Keratinocyte (primary cell): Measurements from ENCODE around the gene RELL1. TPM values are rescaled to one million over a fixed set of nuclear protein-coding genes. Genes with fewer than 3 reads are reported as not detected.

ENCODE experiments used
- DNase-seq: peaks from one replicate; pipeline ENCODE4 v3.0.0-alpha.2; 2011; ENCODE audit warnings: low read depth, missing footprints, low spot score
- FAIRE-seq: peaks from 2 replicates; lab custom pipeline; 2011; peaks lifted over from hg19 to GRCh38; lab: Jason Lieb, UNC
- H2AFZ ChIP-seq: 2 replicates; pipeline ENCODE4 v1.6.0; 2012; ENCODE audit warnings: low read length, control low read depth, inconsistent platforms; ENCODE audit not compliant: control insufficient read depth
- H3K27ac ChIP-seq: 2 replicates; pipeline ENCODE4 v1.5.1; 2011; ENCODE audit warnings: low read length; ENCODE audit not compliant: control insufficient read depth, insufficient read depth
- H3K27me3 ChIP-seq: 3 replicates; pipeline ENCODE4 v1.6.0; 2011; ENCODE audit warnings: low read length; ENCODE audit not compliant: control insufficient read depth, insufficient read depth; ENCODE audit errors: extremely low read depth
- H3K36me3 ChIP-seq, 2 experiments: 2 replicates in 1 of 2; 3 replicates in 1 of 2; pipeline ENCODE4 v1.5.1; 2011; ENCODE audit warnings: low read length in 2 of 2, mild to moderate bottlenecking in 1 of 2; ENCODE audit not compliant: control insufficient read depth in 2 of 2, insufficient read depth in 2 of 2; ENCODE audit errors: extremely low read depth in 1 of 2
- H3K4me1 ChIP-seq: 3 replicates; pipeline ENCODE4 v1.5.1; 2011; ENCODE audit warnings: low read length; ENCODE audit not compliant: control insufficient read depth, insufficient read depth; ENCODE audit errors: extremely low read depth
- H3K4me2 ChIP-seq: 3 replicates; pipeline ENCODE4 v1.6.0; 2011; ENCODE audit warnings: low read depth, low read length; ENCODE audit not compliant: control insufficient read depth, insufficient read depth; ENCODE audit errors: extremely low read depth
- H3K4me3 ChIP-seq, 3 experiments: fragments of 200-600 bp in 1 of 3; sonication (generic) in 1 of 3; 2 replicates in 2 of 3; 3 replicates in 1 of 3; pipeline ENCODE4 v1.5.1; 2011 to 2016; ENCODE audit warnings: low read length in 3 of 3, mild to moderate bottlenecking in 3 of 3, control low read depth in 2 of 3, inconsistent platforms in 1 of 3, low read depth in 1 of 3, mixed read lengths in 1 of 3, mixed run types in 1 of 3, moderate library complexity in 1 of 3; ENCODE audit not compliant: control insufficient read depth in 2 of 3, insufficient read depth in 2 of 3; ENCODE audit errors: extremely low read depth in 1 of 3
- H3K79me2 ChIP-seq: 2 replicates; pipeline ENCODE4 v1.6.0; 2012; ENCODE audit warnings: low read length; ENCODE audit not compliant: control insufficient read depth, insufficient read depth
- H3K9ac ChIP-seq: 3 replicates; pipeline ENCODE4 v1.6.0; 2011; ENCODE audit warnings: low read length; ENCODE audit not compliant: control insufficient read depth, insufficient read depth; ENCODE audit errors: extremely low read depth
- H3K9me1 ChIP-seq: 3 replicates; pipeline ENCODE4 v1.6.0; 2011; ENCODE audit warnings: low read length; ENCODE audit not compliant: control insufficient read depth, insufficient read depth; ENCODE audit errors: extremely low read depth
- H3K9me3 ChIP-seq: 2 replicates; pipeline ENCODE4 v1.5.1; 2012; ENCODE audit warnings: low read depth, low read length; ENCODE audit not compliant: control insufficient read depth
- H4K20me1 ChIP-seq: 3 replicates; pipeline ENCODE4 v1.6.0; 2011; ENCODE audit warnings: low read length; ENCODE audit not compliant: control insufficient read depth, insufficient read depth; ENCODE audit errors: extremely low read depth
- CTCF ChIP-seq, 3 experiments: IDR thresholded peaks in 1 of 3; conservative IDR thresholded peaks in 1 of 3; optimal IDR thresholded peaks in 1 of 3; 2 replicates in 2 of 3; 3 replicates in 1 of 3; pipeline versions ENCODE3 to v1.5.1; 2011; ENCODE audit warnings: low read length in 3 of 3, mild to moderate bottlenecking in 3 of 3, moderate library complexity in 2 of 3, control low read depth in 1 of 3, inconsistent platforms in 1 of 3; ENCODE audit not compliant: insufficient read depth in 2 of 3; ENCODE audit errors: extremely low read depth in 1 of 3
- EZH2 ChIP-seq: IDR thresholded peaks from one replicate; pipeline ENCODE4 v1.6.1; 2012; ENCODE audit warnings: inconsistent platforms, mild to moderate bottlenecking, low read length, moderate library complexity
- dilution Hi-C: fragments of 300-500 bp; cut with MboI; formaldehyde crosslinking; loops from one replicate; pipeline ENCODE4 v1.7.0; 2020; ENCODE audit warnings: low sequenced_read_pairs; ENCODE audit not compliant: extremely low pct_ligation_motif_present
- polyA plus RNA-seq, 5 experiments: library from polyadenylated mRNA; depleted of rRNA in 3 of 5; stranded (reverse) in 3 of 5; stranded (forward) in 1 of 5; unstranded in 1 of 5; fragments of >200 nt; gene quantifications; 1 replicate in 1 of 5; 2 replicates in 3 of 5; 3 replicates in 1 of 5; pipeline versions ENCODE4 v1.2.1 to v1.2.3, GENCODE V29; 2011 to 2012; ENCODE audit warnings: missing spikeins in 2 of 5, low read depth in 1 of 5, low replicate concordance in 1 of 5

The RELL1 gene
- polyA plus RNA-seq, 1 donor (not counting 4 experiments of a cell fraction or from before 2014, with no cell fraction given) = 9.3 TPM

- Histone ChIP-seq H3K36me3 (no peaks in the 10 kb centered on the region), H3K9me3 (no peaks in the 10 kb centered on the region), H3K4me1 (peaks cover 7% of the 10 kb centered on the region), H3K4me3 (no peak overlapping the region), H3K4me2 (no peak overlapping the region), H3K9ac (no peak overlapping the region), H3K9me1 (no peaks in the 10 kb centered on the region), H3K27ac (no peak overlapping the region), H2AFZ (no peak overlapping the region), H3K27me3 (no peaks in the 10 kb centered on the region), H3K79me2 (no peaks in the 10 kb centered on the region), H4K20me1 (no peaks in the 10 kb centered on the region)
- no peak for TF ChIP-seq EZH2
- no peak for TF ChIP-seq CTCF (optimal IDR thresholded peaks at IDR 0.05 in 1 of 3, IDR thresholded peaks at IDR 0.05 in 1 of 3, conservative IDR thresholded peaks at IDR 0.05 in 1 of 3; ENCODE audit: extremely low read depth in 1 of 3, insufficient read depth in 2 of 3, low read length in 3 of 3)
- FAIRE-seq = no peak
- no peak for DNase-seq
- dilution Hi-C loops = no loop called here
These were observed 41.9 kb upstream of the RELL1 start for GRCh38 chr4:37728064-37728463.

- no peak overlapping the region for H3K4me2 ChIP-seq
- peaks cover 7% of the 10 kb centered on the region for H3K4me1 ChIP-seq
- no peaks in the 10 kb centered on the region for H3K9me1 ChIP-seq
- dilution Hi-C loops = no loop called here
- DNase-seq = no peak
- no peak overlapping the region for H3K9ac ChIP-seq
- H3K27me3 ChIP-seq = no peaks in the 10 kb centered on the region
- H3K27ac ChIP-seq = no peak overlapping the region
- no peak for TF ChIP-seq CTCF (optimal IDR thresholded peaks at IDR 0.05 in 1 of 3, IDR thresholded peaks at IDR 0.05 in 1 of 3, conservative IDR thresholded peaks at IDR 0.05 in 1 of 3; ENCODE audit: extremely low read depth in 1 of 3, insufficient read depth in 2 of 3, low read length in 3 of 3)
- no peak for TF ChIP-seq EZH2
- H4K20me1 ChIP-seq = no peaks in the 10 kb centered on the region
- no peak overlapping the region for H2AFZ ChIP-seq
- H3K36me3 ChIP-seq = no peaks in the 10 kb centered on the region
- H3K4me3 ChIP-seq = no peak overlapping the region
- no peaks in the 10 kb centered on the region for H3K79me2 ChIP-seq
- FAIRE-seq = peak; percentile 34
- H3K9me3 ChIP-seq = no peaks in the 10 kb centered on the region
These were observed 41.5 kb upstream of the RELL1 start for GRCh38 chr4:37727635-37728034.
